ENCODE measurements around the gene TP53I13.
"Not testable (repeated sequence)": the region's sequence is repeated elsewhere in the genome, so short reads cannot be mapped to it uniquely, and the experiment has no call there.

Gene TP53I13

GRCh38 chr17:29568331-29569244 is at the start of gene TP53I13:
TSS of gene TP53I13 (plus strand) at chr17:29568701. CDS start at chr17:29568759, 58 bp downstream.
- peak; percentile 62 for DNase-seq

DNA sequence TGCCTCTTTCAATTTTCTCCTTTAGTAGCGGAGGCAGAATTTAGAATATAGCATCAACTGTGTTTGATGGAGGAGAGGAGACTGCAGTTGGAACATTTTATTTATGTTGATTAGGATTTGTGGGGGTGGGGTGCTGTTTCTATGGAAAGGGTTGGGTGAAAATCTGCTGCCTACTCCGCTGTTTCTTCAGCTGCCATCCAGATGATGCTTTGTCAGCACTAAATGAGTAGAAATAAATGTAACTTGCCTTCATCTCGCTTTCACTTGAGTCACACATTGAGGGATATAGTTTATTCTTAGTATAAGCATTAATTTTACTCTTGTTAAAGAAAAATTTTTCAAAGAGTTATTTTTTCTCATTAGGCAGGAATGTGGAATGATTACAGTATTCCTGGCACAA is 43.8 kb upstream of the TP53I13 start:
- no peak for DNase-seq

DNA sequence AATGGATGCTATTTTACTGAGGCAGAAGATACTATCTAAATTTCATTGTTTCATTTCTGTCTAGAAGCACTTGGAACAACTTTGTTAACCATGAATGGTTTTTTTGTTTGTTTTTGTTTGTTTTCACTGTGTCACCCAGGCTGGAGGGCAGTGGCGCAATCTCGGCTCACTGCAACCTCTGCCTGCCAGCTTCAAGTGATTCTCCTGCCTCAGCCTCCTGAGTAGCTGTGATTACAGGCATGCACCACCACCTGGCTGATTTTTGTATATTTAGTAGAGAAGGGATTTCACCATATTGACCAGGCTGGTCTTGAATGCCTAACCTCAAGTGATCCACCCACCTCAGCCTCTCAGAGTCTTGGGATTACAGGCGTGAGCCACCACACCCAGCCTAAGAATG is 42.2 kb upstream of the TP53I13 start:
- no peak for DNase-seq

DNA sequence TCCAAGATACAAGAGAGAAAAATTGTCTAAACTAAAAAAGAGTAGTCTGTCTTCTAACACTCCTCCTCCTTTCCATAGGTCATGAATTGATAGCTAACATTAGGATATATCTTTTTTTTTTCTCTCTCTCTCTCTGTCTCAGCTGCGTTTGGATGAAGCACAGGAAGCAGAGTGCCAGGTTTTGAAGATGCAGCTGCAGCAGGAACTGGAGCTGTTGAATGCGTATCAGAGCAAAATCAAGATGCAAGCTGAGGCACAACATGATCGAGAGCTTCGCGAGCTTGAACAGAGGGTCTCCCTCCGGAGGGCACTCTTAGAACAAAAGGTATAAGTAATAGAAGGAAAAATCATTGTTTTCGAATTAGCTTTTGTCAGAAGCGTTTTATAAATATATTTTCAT is 34.5 kb upstream of the TP53I13 start:
- no peak for DNase-seq

- no peak for DNase-seq
These were observed 24.4 kb upstream of the TP53I13 start for GRCh38 chr17:29544066-29544465.

- DNase-seq: no peak
These were observed 22.4 kb upstream of the TP53I13 start for GRCh38 chr17:29546085-29546484.

DNA sequence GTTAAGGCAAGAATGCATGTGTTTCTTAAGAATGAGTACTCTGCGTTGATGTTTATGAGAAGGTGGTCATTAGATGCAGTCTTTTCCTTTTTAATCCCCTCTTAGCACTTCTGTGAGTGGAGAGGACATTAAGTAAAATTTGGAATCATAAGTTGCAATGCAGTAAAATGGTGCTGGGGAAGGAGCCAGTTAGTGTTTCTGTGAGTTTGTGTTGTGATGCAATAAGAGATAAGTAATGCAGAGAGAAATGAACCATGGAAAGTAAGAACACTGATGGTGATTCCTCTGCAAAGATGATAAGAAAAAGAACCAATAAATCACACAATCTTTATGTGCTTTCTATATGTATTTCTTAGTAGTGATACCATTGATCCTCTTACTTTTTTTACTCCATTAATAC is 21.7 kb upstream of the TP53I13 start:
- no peak for DNase-seq

GRCh38 chr17:29549177-29549923 is 19.2 kb upstream of the TP53I13 start:
- no peak for DNase-seq

DNA sequence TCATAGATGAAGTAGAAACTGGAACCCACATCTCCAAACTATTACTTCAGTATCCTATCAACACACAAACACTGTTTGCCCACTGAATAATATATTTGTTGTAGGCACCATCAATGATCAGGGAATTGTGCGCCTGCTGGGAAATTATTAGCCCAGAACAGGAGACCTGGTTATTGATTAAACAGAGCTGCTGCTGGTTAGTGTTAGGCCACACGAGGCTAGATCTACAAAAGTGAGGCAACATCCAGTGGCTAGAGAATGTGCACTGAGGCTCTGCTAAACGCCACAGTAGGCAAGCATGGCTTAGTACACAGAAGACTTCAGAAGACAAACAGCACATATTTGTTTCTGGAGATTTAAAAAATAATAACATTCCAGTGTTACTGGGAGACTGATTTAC is 12.7 kb upstream of the TP53I13 start:
- no peak for DNase-seq

- DNase-seq: no peak
These were observed 11.3 kb upstream of the TP53I13 start for GRCh38 chr17:29557085-29557738.

GRCh38 chr17:29557739-29558116 is 10.8 kb upstream of the TP53I13 start:
- DNase-seq: no peak

DNA sequence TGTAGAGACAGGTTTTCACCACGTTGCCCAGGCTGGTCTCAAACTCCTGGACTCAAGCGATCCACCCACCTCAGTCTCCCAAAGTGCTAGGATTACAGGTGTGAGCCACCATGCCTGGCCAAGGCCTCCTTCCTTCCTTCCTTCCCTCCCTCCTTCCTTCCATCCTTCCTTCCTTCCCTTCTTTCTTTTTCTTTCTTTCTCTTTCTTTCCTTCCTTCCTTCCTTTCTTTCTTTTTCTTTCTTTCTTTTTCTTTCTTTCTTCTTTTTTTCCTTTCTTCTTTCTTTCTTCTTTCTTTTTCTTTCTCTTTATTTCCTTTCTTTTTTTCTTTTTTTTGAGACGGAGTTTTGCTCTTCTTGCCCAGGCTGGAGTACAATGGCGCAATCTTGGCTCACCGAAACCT is 10.4 kb upstream of the TP53I13 start:
- not testable (repeated sequence) for DNase-seq

DNA sequence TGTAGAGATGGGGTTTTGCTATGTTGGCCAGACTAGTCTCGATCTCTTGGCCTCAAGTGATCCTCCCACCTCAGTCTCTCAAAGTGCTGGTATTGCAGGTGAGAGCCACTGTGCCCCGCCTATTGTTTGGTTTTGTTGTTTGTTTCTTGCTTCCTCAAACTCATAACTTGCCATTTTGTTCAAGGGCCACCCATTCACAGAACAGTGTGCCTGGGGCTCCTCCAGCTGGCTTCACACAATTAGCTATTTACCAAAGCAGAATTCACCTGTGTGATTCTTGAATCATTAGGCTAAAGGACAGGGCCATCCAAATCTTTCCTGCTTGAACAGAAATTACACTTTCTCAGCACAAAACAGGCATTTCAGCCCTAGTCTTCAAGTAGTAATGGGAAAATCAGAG is 8.9 kb upstream of the TP53I13 start:
- no peak for DNase-seq

DNA sequence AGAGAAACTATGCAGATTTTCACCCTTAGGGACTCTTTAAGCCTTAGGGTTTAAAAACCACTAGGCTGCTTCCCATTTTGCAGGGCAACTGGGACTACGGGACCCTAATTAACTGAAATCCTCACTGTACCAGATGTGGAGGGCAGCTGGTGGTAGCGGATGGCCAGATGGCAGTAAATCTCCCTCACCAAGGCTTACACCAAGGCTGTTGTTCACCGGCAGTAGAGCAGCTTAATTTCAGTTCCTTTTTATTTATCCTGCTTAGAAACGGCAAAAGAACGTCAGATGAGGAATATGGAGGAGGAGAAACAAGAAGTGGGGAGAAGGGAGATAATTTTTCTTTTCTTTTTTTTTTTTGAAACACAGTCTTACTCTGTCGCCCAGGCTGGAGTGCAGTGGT is 8.2 kb upstream of the TP53I13 start:
- no peak for DNase-seq

DNA sequence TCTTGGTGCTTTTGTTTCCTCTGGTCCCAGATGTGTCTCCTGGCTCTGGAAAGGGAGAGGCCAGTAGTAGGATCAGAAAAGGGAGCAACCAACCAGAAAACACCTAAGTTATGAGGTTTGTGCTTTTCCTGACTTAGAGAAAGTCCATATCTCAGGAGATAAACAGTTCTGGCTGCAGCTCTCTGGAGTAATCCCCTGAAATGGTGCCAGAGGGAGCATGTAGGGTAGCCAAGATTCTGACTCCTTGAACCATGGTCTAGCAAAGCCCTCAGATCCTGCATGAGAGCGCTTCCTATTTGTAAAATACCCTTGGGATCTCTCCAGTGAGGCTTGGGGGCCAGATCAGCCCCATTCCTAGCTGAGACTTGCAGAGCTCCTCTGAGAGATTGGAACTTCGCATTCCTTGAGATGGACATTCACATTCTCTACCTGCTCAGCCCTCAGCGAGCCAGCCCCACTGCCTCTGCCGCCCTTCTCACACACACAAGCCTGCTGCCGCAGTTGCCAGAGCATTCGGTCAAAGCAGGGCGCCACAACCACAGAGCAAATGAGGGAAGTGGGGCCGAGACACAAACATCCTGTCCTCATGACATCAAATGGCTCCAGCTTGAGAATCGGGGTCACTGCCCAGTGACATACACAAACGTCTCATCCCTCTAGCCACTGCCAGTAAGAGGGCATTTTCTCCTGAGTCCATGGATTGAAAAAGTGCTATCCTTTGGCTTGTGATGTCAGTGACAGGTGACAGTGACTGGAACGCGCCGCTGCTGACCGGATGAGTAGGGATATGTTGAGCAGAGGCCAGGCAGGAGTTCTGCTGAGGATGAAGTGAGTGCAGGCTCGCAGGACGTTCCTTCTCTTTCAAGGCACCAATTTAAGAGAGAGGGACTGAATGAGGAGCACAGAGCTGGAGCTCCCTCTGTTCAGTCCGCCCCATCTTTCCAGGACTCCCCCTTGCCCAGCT is 6.7 kb upstream of the TP53I13 start:
- no peak for DNase-seq

GRCh38 chr17:29562615-29563014 is 5.9 kb upstream of the TP53I13 start:
- no peak for DNase-seq

DNA sequence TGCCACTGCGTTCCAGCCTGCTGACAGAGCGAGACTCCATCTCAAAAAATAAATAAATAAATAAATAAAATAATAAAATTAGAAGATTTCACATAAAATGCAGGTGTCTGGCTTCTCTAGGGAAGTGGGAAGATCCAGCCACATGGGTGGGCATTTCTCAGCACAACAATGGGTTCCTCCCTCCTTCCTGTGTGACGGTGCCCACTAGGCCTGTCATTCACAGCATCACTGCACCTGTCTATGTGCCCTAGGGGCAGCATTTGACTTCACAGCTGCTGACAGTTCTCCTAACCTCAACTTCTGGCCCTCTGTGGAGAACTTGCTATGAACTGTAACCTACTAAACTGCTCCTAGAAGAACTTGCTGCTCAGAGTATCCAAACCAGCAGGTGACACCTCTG is 4.7 kb upstream of the TP53I13 start:
- no peak for DNase-seq

GRCh38 chr17:29565643-29566472 is 2.6 kb upstream of the TP53I13 start:
- no peak for DNase-seq

DNA sequence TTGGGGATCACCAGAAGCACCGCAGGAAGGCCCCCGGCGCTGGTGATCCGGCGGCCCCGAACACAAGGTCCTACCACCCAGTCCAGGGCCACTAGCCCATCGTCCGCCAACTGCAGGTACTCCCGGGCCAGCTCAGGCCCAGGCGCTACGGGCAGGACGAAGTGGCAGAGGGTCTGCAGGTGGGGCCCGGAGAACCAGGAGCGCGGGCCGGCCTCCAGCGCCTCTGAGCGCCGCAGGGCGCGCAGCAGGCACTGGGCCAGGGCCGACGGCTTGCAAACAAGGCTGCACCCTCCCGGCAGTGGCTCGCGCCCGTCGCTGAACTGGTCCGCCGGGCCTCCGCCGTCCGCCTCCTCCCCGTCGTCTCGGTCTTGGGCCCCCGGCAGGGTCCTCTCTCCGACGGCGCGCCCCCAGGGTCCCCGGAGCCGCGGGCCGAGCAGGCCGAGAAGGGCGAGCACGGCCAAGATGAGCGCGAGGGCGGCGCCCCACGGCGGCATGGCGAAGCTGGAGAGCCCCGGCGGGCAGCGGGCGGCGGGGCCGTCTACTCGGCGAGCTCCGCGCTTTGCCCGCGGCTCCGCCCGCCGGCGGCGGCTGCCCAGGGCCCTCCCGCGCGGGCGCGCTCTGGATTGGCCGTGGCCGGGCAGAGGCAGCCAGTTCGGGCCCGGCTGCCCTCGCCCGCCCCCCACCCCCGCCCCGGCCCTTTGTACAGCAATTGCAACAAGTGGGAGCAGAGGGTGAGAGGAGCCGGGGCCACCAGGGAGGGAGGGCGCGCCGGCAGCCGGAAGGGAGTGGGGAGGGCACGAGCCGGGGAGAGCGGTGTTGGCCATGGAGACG is 1.8 kb upstream of the TP53I13 start, which contains the start of gene ABHD15:
ABHD15 (minus strand) TSS at position 565 of the 831 bp plus-strand sequence; CDS start at position 494, 71 bp downstream.
- peak; percentile 67 for DNase-seq

- DNase-seq: no peak
These were observed 1.3 kb upstream of the TP53I13 start for GRCh38 chr17:29567304-29567553.

Data from GOT3 (cell line).